ENCODE results near the gene IQGAP2.

DNA sequence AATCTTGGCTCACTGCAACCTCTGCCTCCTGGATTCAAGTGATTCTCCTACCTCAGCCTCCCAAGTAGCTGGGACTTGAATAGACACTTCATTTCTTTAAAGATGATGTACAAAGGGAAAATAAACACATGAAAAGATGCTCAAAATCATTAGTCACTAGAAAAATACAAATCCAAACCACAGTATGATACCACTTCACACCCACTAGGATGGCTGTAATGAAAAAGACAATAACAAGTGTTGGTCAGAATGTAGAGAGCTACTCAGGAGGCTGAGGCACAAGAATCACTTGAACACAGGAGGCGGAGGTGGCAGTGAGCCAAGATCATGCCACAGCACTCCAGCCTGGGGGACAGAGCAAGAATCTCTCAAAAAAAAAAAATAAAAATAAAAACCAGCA is 207.1 kb downstream of the IQGAP2 start:
- TF ChIP-seq RAD21 (IDR thresholded peaks at IDR 0.05; ENCODE audit: low read depth) (no peak), CREB1 (IDR thresholded peaks at IDR 0.05; ENCODE audit: low read depth) (no peak), YY1 (IDR thresholded peaks at IDR 0.05; ENCODE audit: low read depth) (no peak), CEBPB (IDR thresholded peaks at IDR 0.05) (no peak), TEAD4 (IDR thresholded peaks at IDR 0.05) (no peak), EGR1 (IDR thresholded peaks at IDR 0.05) (no peak), EP300 (IDR thresholded peaks at IDR 0.05; ENCODE audit: borderline replicate concordance) (no peak), ZBTB7A (IDR thresholded peaks at IDR 0.05; ENCODE audit: low read depth) (no peak), TAF1 (IDR thresholded peaks at IDR 0.05; ENCODE audit: low read depth) (no peak), TCF12 (IDR thresholded peaks at IDR 0.05; ENCODE audit: low read depth) (no peak), NFIC (IDR thresholded peaks at IDR 0.05) (no peak)
- TF ChIP-seq, protein P1, sequence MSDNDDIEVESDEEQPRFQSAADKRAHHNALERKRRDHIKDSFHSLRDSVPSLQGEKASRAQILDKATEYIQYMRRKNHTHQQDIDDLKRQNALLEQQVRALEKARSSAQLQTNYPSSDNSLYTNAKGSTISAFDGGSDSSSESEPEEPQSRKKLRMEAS (IDR thresholded peaks at IDR 0.05), result no peak
- TF ChIP-seq, protein P2, sequence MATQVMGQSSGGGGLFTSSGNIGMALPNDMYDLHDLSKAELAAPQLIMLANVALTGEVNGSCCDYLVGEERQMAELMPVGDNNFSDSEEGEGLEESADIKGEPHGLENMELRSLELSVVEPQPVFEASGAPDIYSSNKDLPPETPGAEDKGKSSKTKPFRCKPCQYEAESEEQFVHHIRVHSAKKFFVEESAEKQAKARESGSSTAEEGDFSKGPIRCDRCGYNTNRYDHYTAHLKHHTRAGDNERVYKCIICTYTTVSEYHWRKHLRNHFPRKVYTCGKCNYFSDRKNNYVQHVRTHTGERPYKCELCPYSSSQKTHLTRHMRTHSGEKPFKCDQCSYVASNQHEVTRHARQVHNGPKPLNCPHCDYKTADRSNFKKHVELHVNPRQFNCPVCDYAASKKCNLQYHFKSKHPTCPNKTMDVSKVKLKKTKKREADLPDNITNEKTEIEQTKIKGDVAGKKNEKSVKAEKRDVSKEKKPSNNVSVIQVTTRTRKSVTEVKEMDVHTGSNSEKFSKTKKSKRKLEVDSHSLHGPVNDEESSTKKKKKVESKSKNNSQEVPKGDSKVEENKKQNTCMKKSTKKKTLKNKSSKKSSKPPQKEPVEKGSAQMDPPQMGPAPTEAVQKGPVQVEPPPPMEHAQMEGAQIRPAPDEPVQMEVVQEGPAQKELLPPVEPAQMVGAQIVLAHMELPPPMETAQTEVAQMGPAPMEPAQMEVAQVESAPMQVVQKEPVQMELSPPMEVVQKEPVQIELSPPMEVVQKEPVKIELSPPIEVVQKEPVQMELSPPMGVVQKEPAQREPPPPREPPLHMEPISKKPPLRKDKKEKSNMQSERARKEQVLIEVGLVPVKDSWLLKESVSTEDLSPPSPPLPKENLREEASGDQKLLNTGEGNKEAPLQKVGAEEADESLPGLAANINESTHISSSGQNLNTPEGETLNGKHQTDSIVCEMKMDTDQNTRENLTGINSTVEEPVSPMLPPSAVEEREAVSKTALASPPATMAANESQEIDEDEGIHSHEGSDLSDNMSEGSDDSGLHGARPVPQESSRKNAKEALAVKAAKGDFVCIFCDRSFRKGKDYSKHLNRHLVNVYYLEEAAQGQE (IDR thresholded peaks at IDR 0.05; ENCODE audit: low read depth), result no peak
- TF ChIP-seq, protein P3, sequence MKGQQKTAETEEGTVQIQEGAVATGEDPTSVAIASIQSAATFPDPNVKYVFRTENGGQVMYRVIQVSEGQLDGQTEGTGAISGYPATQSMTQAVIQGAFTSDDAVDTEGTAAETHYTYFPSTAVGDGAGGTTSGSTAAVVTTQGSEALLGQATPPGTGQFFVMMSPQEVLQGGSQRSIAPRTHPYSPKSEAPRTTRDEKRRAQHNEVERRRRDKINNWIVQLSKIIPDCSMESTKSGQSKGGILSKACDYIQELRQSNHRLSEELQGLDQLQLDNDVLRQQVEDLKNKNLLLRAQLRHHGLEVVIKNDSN (IDR thresholded peaks at IDR 0.05), result no peak
